Upper lobe of right lung (tissue), 1 donor: Measurements from ENCODE around the gene KBTBD12. TPM values are rescaled to one million over a fixed set of nuclear protein-coding genes. Genes with fewer than 3 reads are reported as not detected.

Source experiments
- ATAC-seq: fragments of 200-7000 bp; cut with Tn5 transposase; one replicate; pipeline ENCODE4 v1.9.1; 2020; ENCODE audit warnings: mild to moderate bottlenecking, moderate library complexity
- DNase-seq: peaks from one replicate; pipeline ENCODE4 v3.0.0-alpha.2; 2020
- H3K27ac ChIP-seq: fragments of 200-600 bp; one replicate; pipeline ENCODE4 v1.8.0; 2022
- H3K27me3 ChIP-seq: fragments of 200-600 bp; one replicate; pipeline ENCODE4 v1.8.0; 2022; ENCODE audit warnings: mild to moderate bottlenecking
- H3K36me3 ChIP-seq: fragments of 200-600 bp; one replicate; pipeline ENCODE4 v1.8.0; 2022
- H3K4me1 ChIP-seq: fragments of 200-600 bp; one replicate; pipeline ENCODE4 v1.8.0; 2022
- H3K4me3 ChIP-seq: fragments of 200-600 bp; one replicate; pipeline ENCODE4 v1.8.0; 2022; ENCODE audit warnings: mild to moderate bottlenecking
- H3K9me3 ChIP-seq: fragments of 200-600 bp; one replicate; pipeline ENCODE4 v1.8.0; 2022
- intact Hi-C: fragments of 100-400 bp; cut with DNase I; formaldehyde crosslinking; loops from one replicate; pipeline ENCODE4 v1.11.0; 2022
- total RNA-seq: library from RNA; stranded (reverse); fragmentation: NEBNext Ultra II Directional; extraction: Animal tissue kit (Norgen Biotek cat#: 25700); gene quantifications from one replicate; pipeline ENCODE4 v1.2.1, GENCODE V29; 2021
- TF ChIP-seq, protein P1 (sequence below): fragments of 200-600 bp; IDR thresholded peaks from one replicate; pipeline ENCODE4 v1.8.0; 2022; ENCODE audit warnings: antibody characterized with exemption
- donor health status: DM: no; HTN: yes; CAD: no; lungs with severe emphysema.

Gene KBTBD12
- total RNA-seq, 1 donor from 2014 or later: 1.3 TPM

DNA sequence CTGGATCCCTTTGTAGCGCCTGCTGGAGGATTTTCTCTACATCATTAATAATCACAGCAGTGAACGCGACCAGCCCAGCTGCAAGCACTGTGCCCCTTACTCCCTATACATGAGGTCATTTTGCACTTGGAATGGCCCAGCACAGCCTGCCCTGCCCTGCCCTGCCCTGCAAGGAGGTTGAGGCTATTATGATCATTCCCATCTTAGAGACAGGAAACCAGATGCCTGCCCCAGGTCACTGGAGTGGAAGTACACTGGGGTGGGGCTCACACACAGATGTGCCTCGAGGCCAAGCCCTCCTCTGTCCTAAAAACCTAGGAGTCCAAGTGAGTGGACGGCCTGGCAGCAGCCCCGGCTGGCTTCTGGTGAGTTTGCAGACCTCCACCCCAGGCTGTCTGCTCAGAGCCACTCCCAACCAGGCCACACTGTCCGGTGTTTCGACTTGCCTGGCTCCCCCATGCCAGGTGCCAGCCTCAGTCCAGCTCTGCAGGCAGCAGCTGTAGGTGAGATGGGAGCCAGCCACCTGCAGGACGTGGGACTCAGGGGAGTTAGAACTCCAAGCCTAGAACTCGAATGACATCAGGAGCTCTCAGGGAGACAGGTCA is 106.8 kb downstream of the KBTBD12 start:
- no peaks in the 10 kb centered on the region for H3K36me3 ChIP-seq
- no peaks in the 10 kb centered on the region for H3K4me1 ChIP-seq
- DNase-seq: no peak
- ATAC-seq: no peak
- H3K9me3 ChIP-seq: no peaks in the 10 kb centered on the region
- no peak overlapping the region for H3K4me3 ChIP-seq
- intact Hi-C loops: no loop called here
- H3K27me3 ChIP-seq: no peaks in the 10 kb centered on the region
- TF ChIP-seq, protein P1, sequence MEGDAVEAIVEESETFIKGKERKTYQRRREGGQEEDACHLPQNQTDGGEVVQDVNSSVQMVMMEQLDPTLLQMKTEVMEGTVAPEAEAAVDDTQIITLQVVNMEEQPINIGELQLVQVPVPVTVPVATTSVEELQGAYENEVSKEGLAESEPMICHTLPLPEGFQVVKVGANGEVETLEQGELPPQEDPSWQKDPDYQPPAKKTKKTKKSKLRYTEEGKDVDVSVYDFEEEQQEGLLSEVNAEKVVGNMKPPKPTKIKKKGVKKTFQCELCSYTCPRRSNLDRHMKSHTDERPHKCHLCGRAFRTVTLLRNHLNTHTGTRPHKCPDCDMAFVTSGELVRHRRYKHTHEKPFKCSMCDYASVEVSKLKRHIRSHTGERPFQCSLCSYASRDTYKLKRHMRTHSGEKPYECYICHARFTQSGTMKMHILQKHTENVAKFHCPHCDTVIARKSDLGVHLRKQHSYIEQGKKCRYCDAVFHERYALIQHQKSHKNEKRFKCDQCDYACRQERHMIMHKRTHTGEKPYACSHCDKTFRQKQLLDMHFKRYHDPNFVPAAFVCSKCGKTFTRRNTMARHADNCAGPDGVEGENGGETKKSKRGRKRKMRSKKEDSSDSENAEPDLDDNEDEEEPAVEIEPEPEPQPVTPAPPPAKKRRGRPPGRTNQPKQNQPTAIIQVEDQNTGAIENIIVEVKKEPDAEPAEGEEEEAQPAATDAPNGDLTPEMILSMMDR: no peak
- H3K27ac ChIP-seq: no peak overlapping the region

DNA sequence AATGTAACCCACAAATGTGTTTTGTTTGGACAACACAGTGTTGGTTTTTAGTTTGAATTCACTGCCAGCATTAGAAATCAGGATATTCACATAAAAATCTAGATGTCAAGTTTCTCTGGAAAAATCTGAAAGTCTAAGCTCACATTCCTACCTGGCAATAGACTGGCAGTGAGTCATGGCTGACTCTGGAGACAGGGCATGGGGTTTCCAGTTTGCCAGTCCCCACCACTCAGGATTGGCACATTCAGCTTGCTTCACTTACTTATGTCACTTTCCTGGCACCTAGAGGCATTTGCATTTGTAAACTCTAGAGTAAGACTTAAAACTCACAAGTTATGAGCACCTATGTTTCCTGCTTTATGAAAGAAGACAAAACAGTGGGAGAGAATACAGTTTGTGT is 118.1 kb downstream of the KBTBD12 start:
- DNase-seq (no peak), ATAC-seq (no peak)
- Histone ChIP-seq H3K27me3 (no peaks in the 10 kb centered on the region), H3K27ac (no peak overlapping the region), H3K4me3 (no peak overlapping the region), H3K36me3 (no peaks in the 10 kb centered on the region), H3K9me3 (no peaks in the 10 kb centered on the region), H3K4me1 (no peaks in the 10 kb centered on the region)
- TF ChIP-seq, protein P1: no peak
- intact Hi-C loops: no loop called here

GRCh38 chr3:128036119-128036518 is 121.1 kb downstream of the KBTBD12 start:
- ATAC-seq (no peak), DNase-seq (no peak)
- Histone ChIP-seq H3K4me3 (no peak overlapping the region), H3K4me1 (no peaks in the 10 kb centered on the region), H3K9me3 (no peaks in the 10 kb centered on the region), H3K36me3 (no peaks in the 10 kb centered on the region), H3K27me3 (no peaks in the 10 kb centered on the region), H3K27ac (no peak overlapping the region)
- TF ChIP-seq, protein P1: no peak
- intact Hi-C loops: no loop called here

Other genes with a start within 250 kb of the KBTBD12 start
- gene ABTB1, start 242.3 kb upstream of the KBTBD12 start, total RNA-seq: 47.5 TPM
- gene MGLL, start 92.7 kb upstream of the KBTBD12 start, total RNA-seq: 194 TPM
- gene SEC61A1, start 137.2 kb downstream of the KBTBD12 start, total RNA-seq: 183 TPM
- gene RUVBL1, start 208.6 kb downstream of the KBTBD12 start, total RNA-seq: 17.0 TPM
- gene EEFSEC, start 238.2 kb downstream of the KBTBD12 start, total RNA-seq: 15.3 TPM